ENCODE results near the gene QRFPR.
A peak's percentile ranks its signal among the peaks of the same experiment; 100 is the strongest.
"Not testable (repeated sequence)": the region's sequence is repeated elsewhere in the genome, so short reads cannot be mapped to it uniquely, and the experiment has no call there.

Gene QRFPR

DNA sequence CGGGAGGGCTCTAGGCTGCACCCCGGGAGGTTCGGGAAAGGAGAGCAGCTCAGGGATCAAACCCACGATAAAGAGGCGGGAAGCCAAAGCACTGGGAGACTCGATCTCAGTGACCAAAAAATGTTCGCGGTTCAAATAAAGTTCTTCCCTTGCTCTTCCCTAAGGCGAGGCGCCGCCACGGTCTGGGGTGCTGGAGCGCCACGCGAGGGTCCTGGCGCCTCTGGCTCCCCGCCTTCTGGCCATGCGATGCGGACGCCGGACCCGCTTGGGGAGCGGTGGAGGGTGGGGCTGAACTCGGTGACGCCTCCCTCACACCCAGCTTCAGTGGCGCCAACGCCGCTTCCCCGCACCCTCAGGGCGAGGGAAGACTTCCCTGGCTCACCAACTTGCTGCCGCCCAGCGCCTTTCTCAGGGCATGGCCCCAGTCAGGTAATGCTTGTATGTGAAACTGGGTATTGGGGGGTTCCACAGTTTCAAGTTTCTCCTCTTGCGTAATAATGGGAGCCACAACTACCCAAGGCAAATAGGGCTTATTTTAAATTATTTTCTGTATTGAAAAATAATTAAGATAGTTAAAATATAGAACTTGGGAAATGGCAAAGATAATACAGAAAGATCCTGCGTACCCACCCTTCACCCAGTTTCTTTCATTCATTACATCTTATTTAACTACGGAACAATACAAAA, at the start of gene QRFPR:
QRFPR (minus strand) TSS at position 243 of the 687 bp plus-strand sequence. CDS start 371 bp downstream, outside the sequence.
- DNase-seq = peak in 1 of 6 experiments; percentile 3

DNA sequence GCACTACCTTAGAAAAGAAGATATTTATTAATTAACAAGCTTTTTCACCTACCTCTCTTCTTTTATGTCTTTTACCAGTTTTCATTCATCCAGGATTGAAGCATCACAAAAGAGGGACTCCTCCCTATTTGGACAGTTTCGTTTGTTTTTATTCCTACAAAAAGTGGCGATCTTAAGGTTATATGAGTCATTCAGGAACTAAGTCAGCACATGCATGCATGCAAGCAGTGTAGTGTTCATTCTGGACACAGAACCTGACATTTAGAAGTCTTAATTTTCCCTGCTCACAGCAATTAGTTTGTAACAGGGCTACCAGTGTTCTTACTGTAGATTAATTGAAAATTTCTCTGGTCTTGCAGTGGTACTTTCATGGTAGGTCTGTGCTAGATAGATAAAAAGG, 47.9 kb upstream of the QRFPR start:
- no peak for DNase-seq

DNA sequence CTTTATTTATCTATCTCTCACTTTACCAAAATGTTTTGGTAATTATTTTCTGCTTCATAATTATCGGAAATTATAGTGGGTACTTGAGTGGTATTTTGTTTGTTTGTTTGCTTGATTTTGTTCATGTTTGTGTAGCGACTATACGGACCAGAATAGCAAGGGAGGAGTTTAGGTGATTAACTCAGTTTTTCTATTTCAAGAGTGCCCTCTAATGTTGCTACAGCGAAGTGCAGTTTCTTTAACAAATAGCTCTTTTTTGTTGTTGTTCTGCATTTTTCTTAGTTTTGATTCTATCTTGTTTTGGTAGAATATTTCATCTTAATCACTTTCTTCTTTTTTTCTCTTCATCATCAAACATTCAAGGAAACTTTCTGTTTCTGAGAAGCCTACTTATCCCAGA, 40.8 kb upstream of the QRFPR start:
- no peak for DNase-seq

- DNase-seq = no peak
These were observed 30.4 kb upstream of the QRFPR start for GRCh38 chr4:121411151-121411744.

- DNase-seq = not testable (repeated sequence)
These were observed 27.7 kb upstream of the QRFPR start for GRCh38 chr4:121408567-121408966.

- DNase-seq = no peak
These were observed 19.8 kb upstream of the QRFPR start for GRCh38 chr4:121400632-121401031.

DNA sequence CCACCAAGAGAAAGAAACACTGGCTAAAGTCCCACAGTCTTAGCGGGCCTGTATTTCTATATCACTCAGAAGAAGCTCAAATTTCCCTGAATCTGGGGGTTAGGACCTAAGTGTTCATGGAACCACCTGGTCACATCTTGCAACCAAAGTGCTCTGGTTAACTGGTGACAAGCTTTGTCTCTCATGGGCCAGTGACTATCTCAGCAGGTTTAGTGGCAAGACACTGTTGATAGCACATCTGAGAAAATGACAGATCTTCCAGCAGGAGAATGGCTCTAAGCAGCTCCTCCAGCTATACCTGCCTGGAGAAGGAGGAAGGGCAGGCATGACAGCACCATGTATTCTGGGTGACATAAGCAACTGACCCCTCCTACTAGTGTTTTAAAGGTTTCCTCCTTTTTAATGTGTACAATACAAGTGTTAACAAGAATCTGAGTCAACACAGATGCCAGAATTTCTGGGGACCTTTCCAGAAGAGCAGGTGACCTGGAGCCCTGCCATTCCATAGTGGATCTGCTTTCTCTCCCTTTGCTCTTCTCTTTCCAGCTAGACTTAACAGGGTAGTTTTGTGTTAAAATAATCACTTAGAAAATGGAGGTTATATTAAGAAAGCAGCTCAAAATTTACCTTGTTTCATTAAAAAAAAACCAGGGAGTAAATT, 17.3 kb upstream of the QRFPR start:
- no peak for DNase-seq

GRCh38 chr4:121397434-121397833, 16.6 kb upstream of the QRFPR start:
- no peak for DNase-seq

GRCh38 chr4:121392426-121393086, 11.7 kb upstream of the QRFPR start:
- no peak for DNase-seq

DNA sequence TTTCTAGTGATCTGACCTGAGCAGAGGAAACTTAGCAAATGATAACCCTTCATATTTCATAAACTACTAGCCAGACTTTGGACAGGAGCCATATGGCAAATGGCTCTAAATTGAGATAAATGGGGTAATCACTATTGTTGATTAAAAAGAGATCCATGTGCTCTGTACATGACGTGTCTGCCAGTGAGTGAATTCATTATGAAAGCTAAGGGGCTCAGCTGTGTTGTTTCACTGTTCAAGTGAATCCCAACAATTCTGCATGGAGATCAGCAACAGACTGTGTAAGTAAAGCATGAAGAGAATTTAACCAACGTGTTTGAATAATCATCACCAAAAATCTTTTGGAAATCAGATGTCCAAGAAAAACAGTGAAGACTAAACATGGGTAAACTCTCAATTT, 9.5 kb upstream of the QRFPR start:
- no peak for DNase-seq

- DNase-seq = no peak
These were observed 1.5 kb downstream of the QRFPR start for GRCh38 chr4:121379276-121379675.

GRCh38 chr4:121377076-121377475, 3.7 kb downstream of the QRFPR start:
- DNase-seq = no peak

- no peak for DNase-seq
These were observed 4.3 kb downstream of the QRFPR start for GRCh38 chr4:121376556-121376955.

DNA sequence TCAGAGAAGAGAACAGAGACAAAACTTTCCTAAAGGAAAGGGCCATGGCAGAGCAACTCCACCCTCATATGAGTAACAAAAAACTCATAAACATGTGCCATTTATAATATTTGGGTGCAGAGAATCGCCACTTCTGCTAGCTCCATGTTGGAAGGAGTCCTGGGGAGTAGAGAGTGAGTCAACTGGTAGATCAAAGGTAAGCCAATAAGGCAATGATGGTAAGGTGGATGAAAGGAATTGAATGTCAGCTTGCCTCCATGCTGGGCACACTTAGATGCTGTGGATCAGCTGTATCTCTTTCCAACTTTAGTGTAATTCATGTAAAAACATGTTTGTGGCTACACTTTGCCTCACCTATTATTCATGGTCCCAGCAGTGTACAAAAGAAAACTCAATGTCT, 4.7 kb downstream of the QRFPR start:
- no peak for DNase-seq

DNA sequence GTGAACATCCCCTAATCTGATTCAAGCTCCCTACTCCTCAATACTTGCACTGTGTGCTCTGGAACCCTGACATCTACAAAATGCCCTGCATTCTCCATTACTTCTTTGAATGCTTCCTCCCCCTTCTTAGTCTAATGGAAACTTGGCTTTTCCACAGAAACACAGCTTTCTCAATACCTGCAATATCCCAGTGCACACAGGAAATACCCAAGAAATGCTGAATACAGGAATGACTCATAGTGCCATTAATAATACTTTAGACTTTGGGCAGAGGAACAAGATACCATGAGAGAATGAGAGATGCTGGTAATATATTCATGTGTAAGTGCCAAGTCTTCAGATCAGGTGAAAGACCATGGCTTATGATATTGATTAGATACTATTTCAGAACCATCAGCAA, 5.6 kb downstream of the QRFPR start:
- no peak for DNase-seq

DNA sequence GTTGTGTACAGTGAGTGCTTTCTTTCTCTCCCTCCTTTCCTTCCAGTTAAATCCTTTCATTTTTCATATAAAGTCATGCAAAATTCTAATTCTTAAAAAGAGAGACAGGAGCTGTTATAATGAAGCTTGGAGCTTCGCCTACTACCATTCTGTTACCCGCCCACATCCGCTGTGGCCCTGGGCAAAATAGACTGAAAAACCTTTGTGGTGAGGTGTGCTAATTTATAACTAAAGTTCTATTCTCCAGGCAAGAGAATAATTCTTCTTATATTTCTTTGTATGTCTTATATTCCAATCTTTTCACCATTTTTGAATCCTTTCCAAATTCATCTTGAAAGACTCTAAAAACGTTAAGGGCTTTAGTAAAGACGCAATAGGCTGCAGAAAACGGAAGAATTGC, 7.0 kb downstream of the QRFPR start:
- DNase-seq = no peak

- DNase-seq = peak in 2 of 6 experiments; percentile 5 to 10
These were observed 10.0 kb downstream of the QRFPR start for GRCh38 chr4:121370729-121371325.

DNA sequence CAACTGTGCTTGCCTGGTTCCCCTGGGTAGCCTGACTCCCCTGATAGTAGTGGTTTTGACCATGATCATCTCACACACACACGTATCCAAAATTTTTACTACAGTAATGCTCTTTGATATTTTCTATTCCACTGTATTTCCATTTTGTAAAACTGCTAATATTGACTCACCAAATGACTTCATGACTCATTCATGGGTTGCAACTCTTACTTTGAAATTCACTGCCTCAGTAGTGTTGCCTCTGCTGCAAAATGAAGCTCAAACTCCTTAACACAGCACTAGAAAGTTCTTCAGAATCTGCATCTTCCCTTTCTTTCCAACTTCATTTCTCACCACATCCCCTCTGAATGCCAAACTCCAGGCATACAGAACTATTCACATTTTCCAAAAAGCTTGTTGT, 20.3 kb downstream of the QRFPR start:
- DNase-seq = no peak

- no peak for DNase-seq
These were observed 22.3 kb downstream of the QRFPR start for GRCh38 chr4:121358473-121358872.

DNA sequence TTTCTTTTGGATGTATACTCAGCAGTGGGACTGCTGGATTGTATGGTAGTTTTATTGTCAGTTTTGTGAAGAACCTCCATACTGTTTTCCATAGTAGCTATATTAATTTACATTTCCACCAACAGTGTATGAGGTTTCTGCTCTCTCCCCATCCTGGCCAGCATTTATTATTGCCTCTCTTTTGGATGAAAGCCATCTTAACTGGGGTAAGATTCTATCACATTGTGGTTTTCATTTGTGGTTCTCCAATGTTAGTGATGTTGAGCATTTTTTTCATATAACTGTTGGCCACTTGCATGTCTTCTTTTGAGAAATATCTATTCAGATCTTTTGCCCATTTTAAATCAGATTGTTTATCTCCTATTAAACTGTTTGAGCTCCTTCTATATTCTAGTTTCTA, 27.6 kb downstream of the QRFPR start:
- no peak for DNase-seq

GRCh38 chr4:121344098-121344497, 36.7 kb downstream of the QRFPR start:
- no peak for DNase-seq

- DNase-seq = no peak
These were observed 40.6 kb downstream of the QRFPR start for GRCh38 chr4:121340247-121340646.

GRCh38 chr4:121339824-121340223, 41.0 kb downstream of the QRFPR start:
- no peak for DNase-seq
